HG03060 (cell line): ENCODE results near the gene CASP3.

ENCODE experiments used
- ATAC-seq: cut with Tn5 transposase; IDR thresholded peaks from one replicate; pipeline ENCODE4 v1.9.1; 2021; ENCODE audit warnings: low read depth, moderate number of reproducible peaks; ENCODE audit not compliant: unreplicated experiment

Gene CASP3

DNA sequence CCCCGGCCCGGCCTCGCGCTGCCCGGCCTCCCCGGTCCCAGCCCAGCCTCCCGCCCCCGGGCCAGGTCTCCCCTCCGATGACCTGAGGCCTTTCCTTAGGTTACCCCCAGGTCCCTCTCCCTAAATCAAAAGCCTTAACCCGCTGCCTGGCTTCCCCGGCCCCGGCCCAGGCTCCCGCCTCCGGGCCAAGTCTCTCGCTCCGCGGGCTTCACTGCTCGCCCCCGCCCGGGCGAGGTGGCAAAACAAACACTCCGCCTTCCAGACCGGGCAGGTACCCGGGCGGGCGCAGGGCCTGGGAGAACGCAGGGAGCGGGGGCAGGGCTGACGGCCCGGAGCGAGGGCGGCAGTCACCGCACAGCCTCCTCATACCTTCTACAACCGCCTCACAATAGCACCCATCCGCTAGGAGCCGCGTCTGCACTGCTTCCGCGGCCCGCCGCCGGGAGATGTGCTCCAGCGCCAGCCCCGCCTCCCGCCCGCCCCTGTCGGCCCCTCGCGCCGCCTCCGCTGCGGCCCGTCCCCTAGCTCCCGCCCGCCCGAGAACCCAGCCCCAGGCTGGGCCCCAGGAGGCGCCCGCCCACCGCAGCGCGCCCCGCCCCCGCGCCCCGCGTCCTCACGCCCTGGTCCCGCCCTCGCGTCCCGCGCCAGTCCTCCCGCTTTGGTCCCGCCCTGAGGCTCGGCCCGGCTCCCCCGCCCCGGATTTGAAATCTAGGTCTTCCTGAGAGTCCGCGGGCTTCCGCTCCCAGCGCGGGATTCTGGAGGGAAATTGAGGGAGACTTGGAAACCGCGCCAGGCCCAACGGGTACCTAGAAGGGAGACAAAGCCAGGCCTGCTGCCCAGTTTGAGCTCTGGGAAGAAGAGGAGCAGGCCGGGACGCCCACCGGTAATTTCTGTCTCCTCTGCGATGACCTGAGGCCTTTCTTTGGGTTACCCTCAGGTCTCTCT, at the start of gene CASP3, which contains the start of gene PRIMPOL:
Gene CASP3 (minus strand): TSS at position 422 of the 945 bp plus-strand sequence. CDS start 10,994 bp downstream, outside the sequence.
Gene PRIMPOL (plus strand): TSS at position 713 of the 945 bp plus-strand sequence. CDS start 7,403 bp downstream, outside the sequence.
- peak; percentile 56 for ATAC-seq

DNA sequence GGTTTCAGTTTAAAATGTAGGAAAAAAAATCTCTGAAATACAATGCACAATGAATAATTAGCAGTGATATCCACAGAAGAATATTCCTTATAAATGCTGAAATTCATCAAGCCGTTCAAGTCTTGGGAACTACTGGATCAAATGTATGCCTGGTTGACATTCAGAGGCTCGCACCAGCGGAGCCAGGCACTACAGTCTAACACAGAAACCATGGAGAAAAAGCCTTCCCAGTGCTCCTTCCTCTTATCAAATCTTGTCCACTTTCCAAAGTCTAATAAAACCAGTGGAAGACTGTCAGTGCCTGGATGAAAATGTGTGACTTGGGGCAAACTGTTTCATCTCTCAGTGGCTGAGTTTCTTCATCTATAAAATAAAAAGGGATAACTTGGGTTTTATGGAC, 48.7 kb upstream of the CASP3 start:
- no peak for ATAC-seq

DNA sequence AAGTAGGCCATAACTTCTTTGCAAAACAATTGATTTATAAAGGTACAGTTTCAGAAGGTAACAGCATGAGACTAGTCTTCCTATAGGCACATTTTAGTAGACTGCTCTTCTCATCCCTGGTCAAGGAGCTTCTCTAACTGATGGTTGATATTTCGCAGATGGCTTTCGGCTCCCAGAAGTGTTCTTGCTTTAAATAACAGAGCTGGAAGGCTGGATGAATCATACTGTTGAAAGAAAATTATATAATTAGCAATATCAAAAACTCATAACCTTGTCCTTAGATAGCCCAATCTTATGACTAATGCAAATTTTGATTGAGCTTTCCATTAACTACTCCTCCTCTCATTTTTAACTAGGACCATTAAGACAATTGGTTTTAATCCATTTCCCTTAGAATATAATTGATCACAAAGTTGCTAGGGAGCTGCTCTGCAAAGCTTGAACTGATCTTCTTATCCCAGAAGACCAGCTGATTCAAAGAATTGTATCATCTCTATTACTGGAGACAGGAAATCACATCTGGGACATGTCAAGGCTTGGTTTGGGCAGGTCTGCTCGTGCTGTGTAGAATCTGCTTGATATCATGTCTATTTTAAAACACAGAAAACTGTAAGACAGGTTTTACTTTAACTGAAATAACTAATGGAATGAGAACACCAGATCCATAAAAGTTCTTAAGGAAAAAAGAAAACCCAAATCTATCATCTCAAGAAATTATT, 46.1 kb upstream of the CASP3 start:
- ATAC-seq: no peak

DNA sequence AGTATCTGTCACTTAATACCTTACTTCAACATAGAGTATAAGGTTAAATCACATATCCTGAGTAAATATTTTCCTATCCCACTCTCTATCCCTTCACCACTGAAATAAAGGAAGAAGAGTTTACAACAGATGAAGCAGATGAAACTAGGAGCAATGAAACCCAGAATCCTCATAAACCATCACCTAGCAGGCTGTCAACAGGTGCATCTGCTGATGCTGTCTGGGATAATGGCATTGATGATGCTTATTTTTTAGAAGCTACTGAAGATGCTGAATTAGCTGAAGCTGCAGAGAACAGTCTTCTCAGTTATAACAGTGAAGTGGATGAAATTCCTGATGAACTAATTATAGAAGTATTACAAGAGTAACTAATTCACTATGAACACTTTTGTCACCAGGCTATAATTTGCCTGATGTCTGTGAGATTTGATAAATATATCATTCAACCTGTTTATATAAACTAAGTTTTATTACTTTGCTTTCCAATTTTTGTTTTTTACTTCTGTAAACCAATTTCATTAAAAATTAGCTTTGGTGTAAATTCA, 45.2 kb upstream of the CASP3 start:
- no peak for ATAC-seq

DNA sequence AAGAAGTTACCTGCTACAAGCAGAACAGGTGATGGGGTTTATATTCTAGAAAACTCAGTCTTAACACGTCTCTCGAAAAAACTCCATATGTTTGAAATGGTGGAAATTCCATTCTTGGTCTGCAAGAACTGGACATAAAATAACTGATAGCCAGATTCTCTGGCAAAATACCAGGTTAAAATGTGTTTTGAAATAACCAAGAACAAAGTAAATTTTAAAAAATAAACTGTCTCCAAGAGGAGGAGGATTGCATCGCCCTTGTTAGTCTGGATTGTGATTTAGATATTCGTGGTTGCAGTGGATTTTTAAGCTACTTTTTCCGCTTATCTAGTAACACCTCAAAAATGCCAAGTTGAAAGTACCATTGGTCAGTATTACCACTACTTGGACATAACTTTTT, 43.8 kb upstream of the CASP3 start:
- ATAC-seq: no peak

- ATAC-seq: no peak
These were observed 40.4 kb upstream of the CASP3 start for GRCh38 chr4:184689681-184690080.

GRCh38 chr4:184688447-184688846, 39.2 kb upstream of the CASP3 start:
- ATAC-seq: no peak

GRCh38 chr4:184688005-184688404, 38.8 kb upstream of the CASP3 start:
- ATAC-seq: no peak

GRCh38 chr4:184684491-184685189, 35.4 kb upstream of the CASP3 start:
- ATAC-seq: no peak

GRCh38 chr4:184681916-184682315, 32.7 kb upstream of the CASP3 start:
- no peak for ATAC-seq

GRCh38 chr4:184680698-184681097, 31.5 kb upstream of the CASP3 start:
- ATAC-seq: no peak

GRCh38 chr4:184675821-184676492, 26.7 kb upstream of the CASP3 start:
- no peak for ATAC-seq

- ATAC-seq: no peak
These were observed 25.8 kb upstream of the CASP3 start for GRCh38 chr4:184675018-184675417.

- no peak for ATAC-seq
These were observed 24.8 kb upstream of the CASP3 start for GRCh38 chr4:184674011-184674410.

GRCh38 chr4:184672741-184673140, 23.5 kb upstream of the CASP3 start:
- no peak for ATAC-seq

- no peak for ATAC-seq
These were observed 21.9 kb upstream of the CASP3 start for GRCh38 chr4:184671101-184671500.

- no peak for ATAC-seq
These were observed 20.0 kb upstream of the CASP3 start for GRCh38 chr4:184669251-184669650.

- no peak for ATAC-seq
These were observed 19.4 kb upstream of the CASP3 start for GRCh38 chr4:184668511-184669114.

- no peak for ATAC-seq
These were observed 18.8 kb upstream of the CASP3 start for GRCh38 chr4:184668096-184668495.

DNA sequence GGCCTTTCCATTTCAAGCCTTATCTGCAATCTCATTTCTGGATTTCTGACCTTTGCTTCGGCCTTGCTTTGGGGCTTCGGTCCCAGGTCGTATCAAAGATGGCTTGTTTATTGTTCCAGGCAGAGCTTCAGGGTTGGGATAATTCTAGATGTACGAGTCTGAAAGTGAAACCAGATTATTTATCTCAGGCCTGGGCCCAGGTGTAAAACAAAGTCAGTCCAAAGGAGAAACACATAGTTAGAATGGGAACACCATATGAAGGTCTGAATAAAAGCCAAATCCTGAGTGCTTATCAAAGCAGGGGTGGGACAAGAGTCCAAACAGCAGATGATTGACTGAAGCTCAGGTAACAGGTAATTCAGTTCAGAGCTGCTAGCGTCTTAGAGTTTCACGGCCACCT, 17.4 kb upstream of the CASP3 start:
- ATAC-seq: no peak
